MCF 10A (cell line): ENCODE data around the gene RSRP1. TPM values are rescaled to one million over a fixed set of nuclear protein-coding genes. Genes with fewer than 3 reads are reported as not detected.
"Not testable (repeated sequence)": the region's sequence is repeated elsewhere in the genome, so short reads cannot be mapped to it uniquely, and the experiment has no call there.

ENCODE experiments used
- BruUV-seq: library from RNA; stranded (reverse); fragments of 400-500 nt; replicated peaks from 2 replicates; lab custom pipeline; 2021; lab: Mats Ljungman, UMichigan
- CTCF ChIA-PET: fragments of 300-600 bp; sonication (Branson Sonifier 250); formaldehyde crosslinking; extraction: SDS; loops from one replicate; lab custom pipeline; 2021; ENCODE audit warnings: antibody characterized with exemption, inconsistent platforms; lab: Yijun Ruan, JAX
- POLR2A ChIA-PET: fragments of 300-600, 350-650 bp; sonication (Branson Sonifier 250); formaldehyde crosslinking; extraction: SDS; loops from one replicate; lab custom pipeline; 2020; ENCODE audit warnings: antibody characterized with exemption, inconsistent platforms; lab: Yijun Ruan, JAX
- DNase-seq: peaks from one replicate; pipeline ENCODE4 v3.0.0-alpha.2; 2018; ENCODE audit not compliant: unreplicated experiment
- H3K27ac Mint-ChIP-seq: one replicate; pipeline ENCODE4 v1.8.0; 2022; ENCODE audit warnings: mild to moderate bottlenecking, low read depth, mixed read lengths; ENCODE audit not compliant: unreplicated experiment
- H3K27me3 Mint-ChIP-seq: one replicate; pipeline ENCODE4 v1.8.0; 2022; ENCODE audit warnings: mixed read lengths; ENCODE audit not compliant: insufficient read depth, unreplicated experiment
- H3K36me3 Mint-ChIP-seq: one replicate; pipeline ENCODE4 v1.8.0; 2022; ENCODE audit warnings: mild to moderate bottlenecking, moderate library complexity, mixed read lengths; ENCODE audit not compliant: insufficient read depth, unreplicated experiment
- H3K4me1 Mint-ChIP-seq: one replicate; pipeline ENCODE4 v1.8.0; 2022; ENCODE audit warnings: mixed read lengths; ENCODE audit not compliant: insufficient read depth, unreplicated experiment
- H3K4me3 Mint-ChIP-seq: one replicate; pipeline ENCODE4 v1.8.0; 2022; ENCODE audit warnings: mild to moderate bottlenecking, moderate library complexity, mixed read lengths; ENCODE audit not compliant: unreplicated experiment
- H3K9me3 Mint-ChIP-seq: one replicate; pipeline ENCODE4 v1.8.0; 2022; ENCODE audit warnings: mixed read lengths; ENCODE audit not compliant: unreplicated experiment
- CTCF ChIP-seq: fragments of 200-600 bp; IDR thresholded peaks from one replicate; pipeline ENCODE4 v1.8.0; 2022; ENCODE audit warnings: antibody characterized with exemption, mild to moderate bottlenecking; ENCODE audit not compliant: unreplicated experiment
- intact Hi-C: fragments of 100-400 bp; cut with micrococcal nuclease; formaldehyde crosslinking; loops from 2 replicates; pipeline ENCODE4 v1.14.1; 2022
- total RNA-seq: library from RNA; stranded (reverse); gene quantifications from 2 replicates; pipeline ENCODE4 v1.2.3, GENCODE V29; 2022

The RSRP1 gene
- total RNA-seq, 1 experiment from 2014 or later = 77.2 TPM

- CTCF ChIA-PET, H3K9me3 Mint-ChIP-seq, POLR2A ChIA-PET, BruUV-seq, H3K36me3 Mint-ChIP-seq, H3K4me3 Mint-ChIP-seq, H3K4me1 Mint-ChIP-seq, DNase-seq, H3K27me3 Mint-ChIP-seq, H3K27ac Mint-ChIP-seq, intact Hi-C loops: not testable (repeated sequence)
These were observed 19.5 kb upstream of the RSRP1 start for GRCh38 chr1:25266554-25267287.

GRCh38 chr1:25260336-25260735 is 13.1 kb upstream of the RSRP1 start:
- ChIA-PET POLR2A (interaction anchor here (1.1 to 1.9 kb wide), 2 partner anchors 13 to 171 kb away, joined by 4 to 6 read pairs; partner anchors contain the start of gene RSRP1), CTCF (interaction anchor here (0.8 kb wide), 1 partner anchor 893 kb away, joined by 3 read pairs; no protein-coding TSS in a partner anchor)
- H3K36me3 Mint-ChIP-seq, intact Hi-C loops, DNase-seq, H3K9me3 Mint-ChIP-seq, BruUV-seq, H3K27me3 Mint-ChIP-seq, H3K4me1 Mint-ChIP-seq, H3K4me3 Mint-ChIP-seq: not testable (repeated sequence)
- peak overlapping the region; percentile 27 for H3K27ac Mint-ChIP-seq

- H3K27me3 Mint-ChIP-seq, intact Hi-C loops, H3K36me3 Mint-ChIP-seq, BruUV-seq, H3K4me3 Mint-ChIP-seq, H3K4me1 Mint-ChIP-seq, H3K9me3 Mint-ChIP-seq: not testable (repeated sequence)
- CTCF ChIA-PET = interaction anchor here (0.8 kb wide), 1 partner anchor 893 kb away, joined by 3 read pairs; no protein-coding TSS in a partner anchor
- DNase-seq = peak; percentile 51
- POLR2A ChIA-PET = interaction anchor here (1.1 to 1.9 kb wide), 2 partner anchors 12 to 172 kb away, joined by 4 to 6 read pairs; partner anchors contain the start of gene RSRP1
- TF ChIP-seq CTCF = peak; percentile 41
- peak overlapping the region; percentile 27 for H3K27ac Mint-ChIP-seq
These were observed 12.6 kb upstream of the RSRP1 start for GRCh38 chr1:25259813-25260212.

GRCh38 chr1:25257196-25257595 is 9.9 kb upstream of the RSRP1 start:
- Mint-ChIP-seq H3K4me3 (no peak overlapping the region), H3K9me3 (no peaks in the 10 kb centered on the region), H3K4me1 (peaks cover 9% of the 10 kb centered on the region), H3K36me3 (no peaks in the 10 kb centered on the region), H3K27ac (no peak overlapping the region), H3K27me3 (no peaks in the 10 kb centered on the region)
- TF ChIP-seq CTCF = no peak
- intact Hi-C loops = no loop called here
- no peak for DNase-seq
- ChIA-PET CTCF (interaction anchor here (0.6 kb wide), 1 partner anchor 9 kb away, joined by 3 read pairs; no protein-coding TSS in a partner anchor), POLR2A (interaction anchor here (1.1 kb wide), 1 partner anchor 10 kb away, joined by 5 read pairs; the partner anchor contains the start of gene RSRP1)
- no TSS peak for BruUV-seq

- H3K9me3 Mint-ChIP-seq = no peaks in the 10 kb centered on the region
- intact Hi-C loops = no loop called here
- no peak for TF ChIP-seq CTCF
- H3K4me1 Mint-ChIP-seq = peaks cover 9% of the 10 kb centered on the region
- no peak overlapping the region for H3K4me3 Mint-ChIP-seq
- H3K27me3 Mint-ChIP-seq = no peaks in the 10 kb centered on the region
- BruUV-seq = no TSS peak
- ChIA-PET CTCF (no interaction called here), POLR2A (interaction anchor here (0.7 to 1.5 kb wide), 3 partner anchors 9 to 83 kb away, joined by 3 to 5 read pairs (median 3); partner anchors contain the start of gene RSRP1)
- no peak overlapping the region for H3K27ac Mint-ChIP-seq
- H3K36me3 Mint-ChIP-seq = no peaks in the 10 kb centered on the region
- DNase-seq = no peak
These were observed 9.3 kb upstream of the RSRP1 start for GRCh38 chr1:25256578-25256965.
